Measurements from ENCODE around the gene YPEL4.

DNA sequence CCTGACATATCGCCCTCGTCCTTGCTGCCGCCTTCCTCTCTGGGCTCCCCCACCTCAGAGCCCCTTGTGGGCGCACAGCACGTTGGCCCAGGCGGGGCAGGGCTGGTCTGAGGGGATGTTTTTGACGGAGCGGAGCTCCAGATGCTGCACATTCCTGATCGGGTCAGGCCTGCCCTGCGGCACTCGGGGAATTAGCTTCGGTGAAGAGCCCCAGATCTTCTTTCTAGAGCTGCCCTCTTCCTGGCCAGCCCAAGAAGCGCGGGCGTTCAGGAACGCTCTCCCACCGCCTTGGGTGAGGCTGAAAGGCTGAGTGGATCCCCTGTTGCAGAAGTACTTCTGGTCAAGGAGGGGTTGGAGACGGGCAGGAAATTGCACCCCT is 12.1 kb downstream of the YPEL4 start:
- TF ChIP-seq POLR2A (IDR thresholded peaks at IDR 0.05; ENCODE audit: low read depth, low read length) (no peak), POLR2AphosphoS5 (IDR thresholded peaks at IDR 0.05; ENCODE audit: low read depth, low read length) (no peak)

Measured in GM12892 (cell line).